A673 (cell line): ENCODE results near the gene SYNE1. TPM values are rescaled to one million over a fixed set of nuclear protein-coding genes. Genes with fewer than 3 reads are reported as not detected.

Experiments used
- BruUV-seq: library from RNA; stranded (reverse); fragments of 400-500 nt; replicated peaks from 2 replicates; lab custom pipeline; 2021; lab: Mats Ljungman, UMichigan
- CTCF ChIA-PET: fragments of 300-600 bp; sonication (Branson Sonifier 250); formaldehyde crosslinking; loops from one replicate; lab custom pipeline; 2022; ENCODE audit warnings: antibody characterized with exemption; lab: Charles Lee
- POLR2A ChIA-PET: fragments of 300-600 bp; sonication (Branson Sonifier 250); formaldehyde crosslinking; loops from one replicate; lab custom pipeline; 2022; ENCODE audit warnings: antibody characterized with exemption; ENCODE audit not compliant: low non-redundant PET; lab: Charles Lee
- DNase-seq: peaks from one replicate; pipeline ENCODE4 v3.0.0-alpha.2; 2015; ENCODE audit warnings: low spot score
- H3K27ac ChIP-seq: fragments of 200-600 bp; sonication (generic); 2 replicates; pipeline ENCODE4 v1.5.1; 2016; ENCODE audit warnings: mixed run types, low read depth, mild to moderate bottlenecking, mixed read lengths, antibody characterized with exemption, low read length; ENCODE audit not compliant: poor library complexity, severe bottlenecking
- H3K27me3 ChIP-seq: fragments of 200-600 bp; sonication (generic); replicated peaks from 2 replicates; pipeline ENCODE4 v1.6.1; 2017; ENCODE audit warnings: mixed run types, low read depth, mild to moderate bottlenecking, mixed read lengths, antibody characterized with exemption, low read length; ENCODE audit not compliant: insufficient read depth, poor library complexity
- H3K36me3 ChIP-seq: fragments of 200-600 bp; sonication (generic); 2 replicates; pipeline ENCODE4 v1.6.1; 2016; ENCODE audit warnings: mixed run types, mild to moderate bottlenecking, mixed read lengths, antibody characterized with exemption, low read length; ENCODE audit not compliant: insufficient read depth, poor library complexity, severe bottlenecking
- H3K4me1 ChIP-seq: fragments of 200-600 bp; sonication (generic); 2 replicates; pipeline ENCODE4 v1.6.1; 2017; ENCODE audit warnings: mixed run types, mild to moderate bottlenecking, mixed read lengths, antibody characterized with exemption, low read length; ENCODE audit not compliant: insufficient read depth, poor library complexity, severe bottlenecking
- H3K4me3 ChIP-seq: fragments of 200-600 bp; sonication (generic); 2 replicates; pipeline ENCODE4 v1.5.1; 2016; ENCODE audit warnings: low read depth, mixed run types, mild to moderate bottlenecking, mixed read lengths, low read length; ENCODE audit not compliant: poor library complexity, severe bottlenecking
- H3K9me3 ChIP-seq: fragments of 200-600 bp; sonication (generic); 2 replicates; pipeline ENCODE4 v1.6.1; 2016; ENCODE audit warnings: mixed run types, low read depth, mild to moderate bottlenecking, mixed read lengths, antibody characterized with exemption, low read length; ENCODE audit not compliant: poor library complexity, severe bottlenecking
- EZH2 ChIP-seq: fragments of 200-600 bp; sonication (generic); IDR thresholded peaks from 2 replicates; pipeline ENCODE4 v1.6.1; 2017; ENCODE audit warnings: borderline replicate concordance, low read depth, mild to moderate bottlenecking, mixed read lengths, antibody characterized with exemption, low read length; ENCODE audit not compliant: poor library complexity, severe bottlenecking
- intact Hi-C: fragments of 100-400 bp; cut with micrococcal nuclease; formaldehyde crosslinking; loops from one replicate; pipeline ENCODE4 v1.10.0; 2022; ENCODE audit not compliant: unreplicated experiment
- total RNA-seq: library from RNA; stranded (reverse); gene quantifications from 2 replicates; pipeline ENCODE4 v1.2.3, GENCODE V29; 2021
- TF ChIP-seq, protein P1 (sequence below): fragments of 300-800, 200-600 bp; sonication (generic); conservative IDR thresholded peaks from 2 replicates; pipeline ENCODE4 v1.5.1; 2017; ENCODE audit warnings: low read depth, mild to moderate bottlenecking, antibody characterized with exemption, low read length, moderate library complexity, mixed read lengths

Gene SYNE1
- total RNA-seq, 1 experiment from 2014 or later, result 12.1 TPM

DNA sequence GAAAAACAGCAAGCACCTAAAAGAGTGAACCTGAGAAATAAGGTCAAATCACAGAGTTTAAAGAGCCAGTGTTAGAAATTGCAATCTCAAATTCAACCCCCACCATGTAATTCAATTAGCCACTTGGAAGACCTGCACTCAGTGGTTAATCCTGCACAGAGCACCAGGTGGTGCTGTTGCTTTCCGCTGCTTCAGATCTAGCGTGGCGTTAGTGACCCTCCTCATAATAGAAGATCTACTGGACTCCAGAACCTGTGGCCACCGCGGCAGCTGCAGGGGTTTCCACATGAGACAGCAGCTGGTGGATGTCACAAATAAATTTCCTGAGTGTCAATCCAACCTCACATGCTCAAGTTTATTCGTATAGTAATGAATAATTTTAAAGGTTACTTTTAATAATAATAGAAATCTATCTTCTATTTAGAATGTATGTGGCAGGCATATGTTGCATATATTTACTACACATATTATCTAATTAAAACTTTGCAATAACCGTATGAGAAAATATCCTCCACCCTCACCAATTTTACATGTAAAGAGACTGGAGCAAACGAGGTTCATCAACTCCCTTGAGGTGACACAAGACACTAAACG is 84.4 kb downstream of the SYNE1 start:
- H3K27me3 ChIP-seq, result no peaks in the 10 kb centered on the region
- CTCF ChIA-PET, result interaction anchor here (1.4 to 1.6 kb wide), 2 partner anchors 90 to 395 kb away, joined by 4 to 10 read pairs; no protein-coding TSS in a partner anchor
- peak; percentile 80 for DNase-seq
- intact Hi-C loops, result loop anchor here (1.0 to 5.0 kb wide), 4 partner anchors 91 to 395 kb away; no protein-coding TSS in a partner anchor
- H3K9me3 ChIP-seq, result no peaks in the 10 kb centered on the region
- H3K4me1 ChIP-seq, result no peaks in the 10 kb centered on the region
- no peak overlapping the region for H3K27ac ChIP-seq
- H3K4me3 ChIP-seq, result no peak overlapping the region
- POLR2A ChIA-PET, result no interaction called here
- TF ChIP-seq EZH2, result no peak
- TF ChIP-seq, protein P1, sequence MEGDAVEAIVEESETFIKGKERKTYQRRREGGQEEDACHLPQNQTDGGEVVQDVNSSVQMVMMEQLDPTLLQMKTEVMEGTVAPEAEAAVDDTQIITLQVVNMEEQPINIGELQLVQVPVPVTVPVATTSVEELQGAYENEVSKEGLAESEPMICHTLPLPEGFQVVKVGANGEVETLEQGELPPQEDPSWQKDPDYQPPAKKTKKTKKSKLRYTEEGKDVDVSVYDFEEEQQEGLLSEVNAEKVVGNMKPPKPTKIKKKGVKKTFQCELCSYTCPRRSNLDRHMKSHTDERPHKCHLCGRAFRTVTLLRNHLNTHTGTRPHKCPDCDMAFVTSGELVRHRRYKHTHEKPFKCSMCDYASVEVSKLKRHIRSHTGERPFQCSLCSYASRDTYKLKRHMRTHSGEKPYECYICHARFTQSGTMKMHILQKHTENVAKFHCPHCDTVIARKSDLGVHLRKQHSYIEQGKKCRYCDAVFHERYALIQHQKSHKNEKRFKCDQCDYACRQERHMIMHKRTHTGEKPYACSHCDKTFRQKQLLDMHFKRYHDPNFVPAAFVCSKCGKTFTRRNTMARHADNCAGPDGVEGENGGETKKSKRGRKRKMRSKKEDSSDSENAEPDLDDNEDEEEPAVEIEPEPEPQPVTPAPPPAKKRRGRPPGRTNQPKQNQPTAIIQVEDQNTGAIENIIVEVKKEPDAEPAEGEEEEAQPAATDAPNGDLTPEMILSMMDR, result peak; percentile 91
- BruUV-seq, result no TSS peak
- no peaks in the 10 kb centered on the region for H3K36me3 ChIP-seq

DNA sequence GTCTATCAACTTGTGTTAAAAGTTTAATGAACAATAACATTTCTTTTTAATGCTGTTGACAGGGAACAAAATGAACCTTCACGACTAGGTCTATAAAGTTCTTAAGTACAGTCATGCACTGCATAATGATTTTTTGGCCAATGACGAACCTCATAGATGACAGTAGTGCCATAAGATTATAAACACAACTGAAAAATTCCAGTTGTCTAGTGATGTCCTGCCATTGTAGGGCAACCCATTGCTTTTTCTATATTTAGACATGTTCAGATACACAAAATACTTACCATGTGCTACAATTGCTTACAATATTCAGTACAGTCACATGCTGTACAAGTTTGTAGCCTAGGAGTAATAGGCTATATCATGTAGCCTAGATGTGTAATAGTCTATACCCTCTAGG is 93.6 kb downstream of the SYNE1 start:
- no peak overlapping the region for H3K4me3 ChIP-seq
- H3K9me3 ChIP-seq, result no peaks in the 10 kb centered on the region
- BruUV-seq, result no TSS peak
- DNase-seq, result no peak
- CTCF ChIA-PET, result no interaction called here
- POLR2A ChIA-PET, result no interaction called here
- H3K27ac ChIP-seq, result no peak overlapping the region
- intact Hi-C loops, result no loop called here
- H3K27me3 ChIP-seq, result no peaks in the 10 kb centered on the region
- no peaks in the 10 kb centered on the region for H3K4me1 ChIP-seq
- no peaks in the 10 kb centered on the region for H3K36me3 ChIP-seq
- TF ChIP-seq, protein P1, result no peak
- TF ChIP-seq EZH2, result no peak

DNA sequence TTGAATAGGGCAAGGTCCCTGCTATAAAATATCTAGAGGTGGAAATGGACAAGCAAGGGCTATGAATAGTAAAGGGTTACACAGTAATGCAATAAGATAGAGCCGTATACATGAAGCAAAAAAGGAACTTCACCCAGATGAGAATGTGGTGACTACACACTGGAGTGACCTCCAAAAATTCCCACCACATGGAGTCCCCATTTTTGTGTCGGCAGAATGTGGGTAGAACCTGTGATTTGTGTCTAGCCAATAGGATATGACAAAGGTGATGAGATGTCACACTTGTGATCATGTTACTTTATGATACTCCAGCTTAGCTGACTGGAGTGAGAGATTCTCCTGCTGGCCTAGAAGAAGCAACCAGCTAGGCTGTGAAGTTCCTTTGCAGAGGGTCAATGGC is 96.8 kb downstream of the SYNE1 start:
- no peak for DNase-seq
- no TSS peak for BruUV-seq
- no peak for TF ChIP-seq EZH2
- TF ChIP-seq, protein P1, result no peak
- H3K4me1 ChIP-seq, result no peaks in the 10 kb centered on the region
- no peak overlapping the region for H3K27ac ChIP-seq
- H3K9me3 ChIP-seq, result no peaks in the 10 kb centered on the region
- H3K27me3 ChIP-seq, result no peaks in the 10 kb centered on the region
- no peaks in the 10 kb centered on the region for H3K36me3 ChIP-seq
- ChIA-PET CTCF (no interaction called here), POLR2A (no interaction called here)
- no peak overlapping the region for H3K4me3 ChIP-seq
- intact Hi-C loops, result no loop called here
